GM21723 (cell line): Measurements from ENCODE around the gene LASP1.

Experiments used
- ATAC-seq: cut with Tn5 transposase; IDR thresholded peaks from one replicate; pipeline ENCODE4 v1.9.1; 2021; ENCODE audit warnings: mild to moderate bottlenecking, moderate library complexity; ENCODE audit not compliant: unreplicated experiment

The LASP1 gene

DNA sequence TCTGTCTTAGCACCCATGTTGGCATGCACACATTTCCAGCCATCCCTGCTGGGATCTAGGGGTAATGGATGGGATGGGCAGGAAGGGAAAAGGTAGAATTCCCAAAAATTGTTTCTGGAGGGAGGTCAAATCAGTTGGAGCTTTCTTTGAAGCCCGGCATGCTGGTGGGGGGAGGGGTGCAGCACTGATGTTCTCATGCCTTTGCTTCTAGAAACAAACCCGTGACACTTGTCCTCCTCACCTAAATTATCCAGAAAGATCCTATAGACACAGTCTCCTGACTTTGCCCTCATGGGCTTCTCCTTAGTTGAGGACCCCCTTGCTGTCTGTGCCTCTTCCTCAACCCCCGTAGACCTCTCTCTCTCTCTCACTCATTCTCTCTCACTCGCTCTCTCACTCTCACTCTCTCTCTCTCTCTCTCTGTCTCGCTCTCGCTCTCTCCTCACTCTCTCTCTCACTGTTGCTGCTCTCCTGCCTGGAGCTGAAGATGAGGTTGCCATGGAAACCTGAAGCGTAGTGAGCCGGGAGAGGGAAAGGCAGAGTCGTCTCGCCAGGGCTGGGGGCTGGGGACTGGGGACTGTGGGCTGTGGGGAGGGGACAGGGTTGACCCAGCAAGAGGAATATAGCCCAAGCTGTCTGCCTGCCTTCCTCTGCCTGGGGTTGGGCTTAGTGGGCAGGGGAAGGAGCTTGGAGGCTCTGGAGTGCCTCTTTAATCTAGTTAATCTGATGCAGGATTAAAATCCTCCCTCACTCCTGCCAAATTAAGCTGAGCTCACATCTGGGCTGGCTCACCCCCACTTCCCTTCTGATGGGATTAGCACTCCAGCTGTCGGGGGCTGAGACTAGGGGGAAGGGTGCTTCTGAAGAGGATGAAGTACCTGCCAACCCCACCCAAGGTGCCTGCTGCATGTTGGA is 16.1 kb downstream of the LASP1 start:
- no peak for ATAC-seq

GRCh38 chr17:38886643-38887010 is 16.8 kb downstream of the LASP1 start:
- no peak for ATAC-seq

DNA sequence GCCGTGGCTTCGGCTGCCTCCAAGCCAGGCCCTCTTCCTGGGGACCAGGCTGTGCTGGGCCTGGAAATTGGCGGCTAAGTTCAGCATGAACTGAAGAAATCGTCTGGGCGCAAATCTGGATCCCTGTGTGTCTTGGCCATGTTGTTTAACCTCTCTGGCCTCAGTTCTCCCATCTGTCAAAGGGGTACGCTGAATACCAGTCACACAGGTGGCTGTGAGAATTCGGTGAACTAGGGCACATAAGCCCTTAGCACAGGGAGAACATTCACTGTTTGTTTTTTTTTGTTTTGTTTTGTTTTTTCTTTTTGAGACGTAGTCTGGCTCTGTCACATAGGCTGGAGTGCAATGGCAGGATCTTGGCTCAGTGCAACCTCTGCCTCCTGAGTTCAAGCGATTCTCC is 19.0 kb downstream of the LASP1 start:
- no peak for ATAC-seq

DNA sequence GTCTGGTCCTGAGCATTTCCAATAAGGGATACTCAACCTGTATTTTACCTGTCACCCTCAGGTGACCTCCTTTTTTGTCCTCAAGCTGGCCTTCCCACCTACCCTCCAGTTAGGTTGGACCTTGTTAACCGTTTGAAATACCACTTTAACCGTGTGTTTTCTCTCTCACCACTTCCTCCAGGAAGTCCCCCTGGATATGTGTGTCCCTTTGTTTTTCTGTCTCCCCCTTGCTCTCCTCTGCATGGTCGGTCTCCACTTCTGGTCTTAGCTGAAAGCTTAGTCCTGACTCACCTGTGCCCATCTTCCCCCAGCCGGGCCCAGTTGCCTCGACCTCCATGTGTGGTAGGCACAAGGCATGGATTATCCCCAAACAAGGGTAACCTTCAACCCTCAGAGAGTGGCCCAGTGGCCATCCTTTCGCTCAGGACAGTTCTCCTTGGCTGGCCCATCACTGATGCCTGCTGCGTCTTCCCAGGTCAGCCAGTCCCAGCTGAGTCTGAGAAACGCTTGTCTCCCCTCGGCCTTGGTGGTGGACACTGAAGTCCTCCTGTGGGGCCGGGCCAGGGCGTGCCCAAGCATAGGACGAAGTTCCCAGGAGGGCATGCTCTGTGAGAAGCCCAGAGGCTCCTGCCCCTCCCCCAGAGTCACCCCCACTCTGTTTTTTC is 20.0 kb downstream of the LASP1 start:
- ATAC-seq = no peak

DNA sequence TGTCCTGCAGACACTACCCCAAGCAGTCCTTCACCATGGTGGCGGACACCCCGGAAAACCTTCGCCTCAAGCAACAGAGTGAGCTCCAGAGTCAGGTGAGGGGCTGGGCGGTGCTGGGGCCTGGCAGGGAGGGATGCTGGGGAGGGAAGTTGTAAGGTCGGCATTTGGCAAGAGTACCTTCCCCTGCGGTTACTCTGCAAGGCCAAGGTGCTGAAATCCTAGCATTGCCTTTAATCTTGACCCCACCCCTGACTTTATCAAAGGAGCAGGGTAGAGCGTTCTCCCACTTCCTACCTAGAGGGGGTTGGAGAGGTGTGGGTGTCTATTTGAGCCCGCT is 20.5 kb downstream of the LASP1 start:
- ATAC-seq = no peak

DNA sequence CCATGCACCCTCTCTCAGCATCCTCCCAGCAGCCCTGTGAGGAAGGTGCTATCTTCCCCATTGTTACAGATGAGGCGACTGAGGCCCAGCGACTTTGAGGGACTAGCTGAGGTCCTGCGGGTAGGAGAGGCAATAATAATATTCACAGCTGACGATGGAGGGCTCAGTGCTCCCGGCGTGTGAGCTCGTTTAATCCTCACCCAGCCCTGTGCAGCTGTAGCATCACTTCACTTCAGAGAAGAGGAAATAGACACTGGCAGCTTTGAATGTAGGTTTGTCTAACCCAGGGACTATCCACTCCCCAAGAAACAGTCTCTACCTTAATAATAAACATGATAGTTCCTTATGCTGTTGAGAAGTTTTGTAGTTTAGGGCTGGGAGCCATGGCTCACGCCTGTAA is 21.6 kb downstream of the LASP1 start:
- ATAC-seq = no peak

- ATAC-seq = no peak
Observed at GRCh38 chr17:38892083-38892482, 22.2 kb downstream of the LASP1 start.

GRCh38 chr17:38892620-38893019 is 22.8 kb downstream of the LASP1 start:
- ATAC-seq = no peak

DNA sequence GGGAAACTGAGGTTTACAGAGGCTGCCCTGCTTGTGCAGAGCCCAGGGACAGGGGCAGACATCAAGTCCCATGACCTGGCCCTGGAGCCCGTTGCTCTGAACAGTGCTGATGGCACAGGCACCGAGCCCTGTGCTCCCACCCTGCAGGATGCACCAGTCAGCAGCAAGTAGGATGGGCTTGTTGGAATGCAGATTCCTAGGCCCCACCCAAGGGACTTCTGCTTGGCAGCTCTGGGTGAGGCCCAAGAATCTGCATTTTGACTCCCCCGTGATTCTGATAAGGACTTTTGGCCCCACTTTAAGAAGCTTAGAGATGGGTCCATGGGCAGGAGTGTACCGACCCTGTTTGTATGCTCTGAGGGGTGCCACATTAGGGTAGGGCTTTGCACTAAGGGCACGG is 23.3 kb downstream of the LASP1 start:
- ATAC-seq = no peak

- no peak for ATAC-seq
Observed at GRCh38 chr17:38893607-38894006, 23.7 kb downstream of the LASP1 start.

DNA sequence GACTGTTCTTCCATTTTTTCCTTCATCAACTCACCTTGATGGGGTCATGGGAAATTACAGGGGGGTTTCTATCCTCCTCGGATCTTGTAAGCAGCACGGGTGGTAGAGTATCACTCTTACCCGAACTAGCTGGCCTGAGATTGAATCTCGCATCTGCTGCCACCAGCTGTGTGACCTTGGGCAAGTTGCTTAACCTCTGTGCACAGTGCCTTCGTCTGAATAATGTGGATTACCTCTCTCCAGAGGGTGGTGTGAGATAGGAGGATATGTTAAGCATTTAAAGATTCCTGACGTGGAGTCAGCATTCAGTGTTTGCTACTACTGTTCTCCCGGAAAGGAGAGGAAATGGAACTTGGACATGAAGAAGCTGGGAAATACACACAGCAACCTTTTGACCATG is 24.4 kb downstream of the LASP1 start:
- ATAC-seq = no peak

GRCh38 chr17:38896346-38896954 is 26.6 kb downstream of the LASP1 start:
- ATAC-seq = no peak

DNA sequence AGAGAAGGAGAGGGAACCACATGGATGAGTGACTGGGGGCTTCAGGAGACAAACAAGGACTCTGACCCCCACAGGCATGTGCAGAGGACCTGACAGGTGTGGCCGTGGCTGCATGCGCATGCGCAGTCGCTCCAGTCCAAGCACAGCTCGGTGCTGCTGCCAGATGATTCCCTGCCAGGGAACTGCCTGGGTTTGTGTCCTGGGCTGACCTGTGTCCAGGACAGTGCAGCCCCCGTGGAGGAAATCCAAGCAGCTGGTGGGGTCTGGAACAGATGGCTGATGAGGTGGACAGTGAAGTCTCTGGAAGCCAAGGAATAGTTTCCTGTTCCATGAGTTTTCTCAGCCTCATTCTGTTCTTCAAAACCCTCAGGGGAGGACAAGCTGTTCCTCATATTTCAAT is 27.3 kb downstream of the LASP1 start:
- ATAC-seq = no peak

DNA sequence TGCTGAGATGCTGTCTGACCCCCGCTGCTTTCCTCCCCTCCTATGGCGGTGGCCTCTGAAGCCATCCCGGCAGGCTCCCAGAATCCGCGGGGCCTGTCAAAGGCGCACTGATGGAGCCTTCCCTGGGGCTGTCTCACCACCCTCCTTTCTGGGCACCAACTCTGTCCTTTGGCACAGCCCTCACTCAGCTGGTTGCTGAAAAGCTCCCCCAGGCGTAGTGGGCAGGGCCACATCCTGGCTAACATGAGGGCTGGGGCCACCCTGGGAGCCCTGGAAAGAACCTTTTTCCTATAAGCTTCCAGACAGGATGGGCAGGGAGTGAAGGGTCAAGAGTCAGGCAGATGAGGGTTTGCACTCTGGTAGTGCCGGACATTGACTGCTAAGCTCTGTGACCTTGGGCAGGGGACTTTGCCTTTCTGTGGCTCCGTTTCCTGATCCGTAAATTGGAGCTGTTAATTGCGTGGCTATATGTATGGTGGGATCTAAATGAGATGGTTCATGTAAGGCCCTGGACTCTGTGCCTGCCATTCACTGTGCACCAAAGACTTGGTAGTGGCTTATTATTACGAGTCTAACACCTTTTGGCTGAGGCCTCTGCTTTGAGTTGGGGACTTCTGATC is 27.9 kb downstream of the LASP1 start:
- no peak for ATAC-seq

DNA sequence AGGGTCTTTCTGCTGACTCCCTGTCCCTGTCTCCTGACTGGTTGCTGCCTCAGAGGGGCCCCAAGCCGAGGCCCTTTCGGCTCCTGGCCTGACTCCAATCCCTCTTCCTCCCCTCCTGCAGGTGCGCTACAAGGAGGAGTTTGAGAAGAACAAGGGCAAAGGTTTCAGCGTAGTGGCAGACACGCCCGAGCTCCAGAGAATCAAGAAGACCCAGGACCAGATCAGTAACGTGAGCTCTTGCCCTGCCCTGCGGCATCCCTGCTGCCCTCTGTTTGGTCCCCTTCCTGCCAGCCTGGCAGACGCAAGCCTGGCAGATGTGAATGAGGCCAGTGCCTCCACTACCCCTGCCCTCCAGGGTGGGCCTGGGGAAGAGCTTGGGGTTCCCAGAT is 28.4 kb downstream of the LASP1 start:
- peak; percentile 14 for ATAC-seq

DNA sequence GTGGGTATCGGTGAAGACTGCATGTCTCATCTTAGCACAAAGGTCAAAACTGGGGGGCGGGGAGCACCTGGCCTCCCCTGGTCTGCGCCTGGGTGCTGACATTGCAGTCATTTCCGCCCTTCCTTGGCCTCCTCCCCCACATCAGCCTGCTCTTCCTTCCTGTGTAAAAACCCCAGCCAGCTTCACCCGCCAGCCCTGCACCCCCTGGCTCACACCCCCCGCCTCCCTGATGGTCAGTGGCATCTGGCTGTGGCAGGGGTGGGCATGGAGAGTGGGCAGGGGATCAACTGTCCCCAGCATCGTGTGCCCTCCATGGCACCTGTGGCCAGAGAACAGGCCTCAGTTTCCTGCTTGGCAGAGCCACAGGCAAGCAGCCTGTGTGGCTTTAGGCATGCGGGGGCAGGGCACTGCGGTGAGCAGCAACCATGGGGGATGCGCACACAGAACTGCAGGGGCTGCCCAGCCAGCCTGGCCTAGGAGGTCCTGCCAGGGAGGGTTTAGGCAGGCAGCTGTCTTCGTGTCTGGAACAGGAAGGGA is 29.0 kb downstream of the LASP1 start:
- peak; percentile 78 for ATAC-seq

- peak; percentile 12 for ATAC-seq
Observed at GRCh38 chr17:38899421-38899820, 29.6 kb downstream of the LASP1 start.

DNA sequence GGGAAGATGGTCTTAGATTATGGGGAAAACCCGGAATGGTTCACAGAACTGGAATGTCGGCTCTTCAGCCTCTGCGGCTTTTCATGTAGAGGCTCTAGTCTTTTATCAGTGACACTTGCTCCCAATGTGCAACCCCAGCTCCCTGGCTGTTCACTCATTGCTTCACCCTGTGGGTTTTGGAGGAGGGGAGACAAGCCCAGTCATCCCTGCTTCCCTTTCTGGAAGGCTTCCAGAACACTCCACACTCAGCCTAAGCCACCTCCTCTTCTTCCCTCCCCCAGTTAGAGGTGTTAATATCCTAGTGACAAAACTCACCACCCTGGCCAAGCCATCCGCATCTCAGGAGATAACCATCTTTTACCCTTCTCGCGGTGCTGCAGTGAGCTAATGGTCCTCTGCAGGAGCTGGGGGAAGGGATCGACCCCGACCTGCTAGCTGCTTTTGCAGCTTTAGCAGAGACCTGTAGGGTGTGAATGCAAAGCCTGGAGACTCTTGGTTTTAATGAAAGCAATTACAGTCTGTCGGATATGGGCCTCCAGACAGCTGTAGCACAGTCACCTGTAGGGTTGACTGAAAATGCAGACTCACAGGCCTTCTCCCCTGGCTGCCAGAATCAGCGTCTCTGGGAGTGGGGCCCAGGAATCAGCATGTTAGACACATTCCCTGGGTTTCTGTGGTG is 31.3 kb downstream of the LASP1 start:
- no peak for ATAC-seq

- ATAC-seq = no peak
Observed at GRCh38 chr17:38903404-38903803, 33.5 kb downstream of the LASP1 start.

- ATAC-seq = no peak
Observed at GRCh38 chr17:38904892-38905291, 35.0 kb downstream of the LASP1 start.

DNA sequence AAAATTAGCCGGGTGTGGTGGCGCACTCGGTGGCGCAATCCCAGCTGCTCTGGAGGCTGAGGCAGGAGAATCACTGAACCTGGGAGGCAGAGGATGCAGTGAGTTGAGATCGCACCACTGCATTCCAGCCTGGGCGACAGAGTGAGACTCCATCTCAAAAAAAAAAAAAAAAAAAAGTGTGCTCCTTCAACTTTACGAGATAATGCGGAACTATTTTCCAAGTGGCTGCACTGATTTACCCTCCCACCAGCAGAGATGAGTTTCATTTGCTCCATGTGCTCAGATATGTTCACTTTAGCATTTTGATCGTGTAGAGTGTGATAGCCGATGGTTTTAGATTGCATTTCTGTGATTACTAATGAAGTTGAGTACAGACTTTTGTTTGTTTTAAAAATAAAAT is 35.5 kb downstream of the LASP1 start:
- no peak for ATAC-seq
